DMS153 treated with DMSO at 0.1 percent for 48 hours (cell line): ENCODE measurements around the gene MISP.

Source experiments
- DNase-seq: peaks from one replicate; lab custom pipeline; 2025; ENCODE audit not compliant: unreplicated experiment; lab: John Stamatoyannopoulos, UW

The MISP gene

GRCh38 chr19:795691-796581 is 45.0 kb downstream of the MISP start:
- no peak for DNase-seq

- peak; percentile 89 for DNase-seq
Observed at GRCh38 chr19:796692-797527, 46.0 kb downstream of the MISP start, which contains the start of gene PTBP1. PTBP1 (plus strand) TSS chr19:797452; CDS start chr19:797498, 46 bp downstream.

DNA sequence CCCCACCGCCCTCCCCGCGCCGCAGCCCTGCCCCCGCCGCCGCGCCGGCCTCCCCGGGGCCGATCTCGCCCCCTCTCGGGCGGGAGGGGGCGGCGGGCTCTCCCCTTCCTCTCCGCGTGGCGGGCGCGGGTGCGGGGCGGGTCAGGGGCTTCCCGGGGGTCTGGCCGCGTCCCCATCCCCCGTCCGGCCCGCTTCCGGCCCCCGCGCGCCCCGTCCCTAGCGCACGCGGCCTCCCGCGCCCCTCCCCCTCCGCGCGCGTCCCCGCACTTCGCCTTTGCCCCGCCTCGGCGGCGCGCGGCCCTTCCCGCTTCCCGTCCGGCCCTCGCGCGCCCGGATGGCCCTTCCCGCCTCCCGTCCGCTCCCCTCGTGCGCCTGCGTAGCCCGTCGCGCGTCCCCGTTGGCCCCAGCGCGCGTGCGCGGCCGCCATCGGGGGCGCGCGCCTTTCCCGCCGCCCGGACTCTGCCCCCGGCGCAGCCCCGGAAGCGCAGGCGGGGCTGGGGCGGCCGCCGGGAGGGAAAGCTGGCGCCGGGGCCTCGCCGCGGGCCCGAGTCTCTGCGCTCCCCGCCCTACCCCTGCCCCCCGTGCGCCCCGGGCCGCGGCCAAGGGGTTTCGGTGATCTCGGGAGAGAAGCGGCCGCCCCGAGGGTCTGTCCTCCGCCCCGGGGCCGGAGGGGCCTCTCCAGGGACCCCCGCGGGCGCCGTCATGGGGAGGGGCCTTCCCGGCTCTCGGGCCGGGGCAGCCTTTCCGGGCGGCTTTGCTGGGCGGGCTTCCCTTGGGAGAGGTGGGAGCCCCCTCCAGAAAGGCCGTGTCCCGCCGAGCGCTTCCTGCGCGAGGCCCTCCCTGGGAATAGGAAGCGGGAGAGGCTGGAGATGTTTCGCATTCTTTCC is 46.9 kb downstream of the MISP start:
- DNase-seq, result peak; percentile 13

GRCh38 chr19:798415-799075 is 47.6 kb downstream of the MISP start:
- no peak for DNase-seq

GRCh38 chr19:799076-799881 is 48.4 kb downstream of the MISP start:
- DNase-seq, result no peak

GRCh38 chr19:800360-801029 is 49.6 kb downstream of the MISP start:
- no peak for DNase-seq

- DNase-seq, result no peak
Observed at GRCh38 chr19:801030-801860, 50.3 kb downstream of the MISP start.

GRCh38 chr19:801861-802497 is 51.1 kb downstream of the MISP start:
- no peak for DNase-seq

DNA sequence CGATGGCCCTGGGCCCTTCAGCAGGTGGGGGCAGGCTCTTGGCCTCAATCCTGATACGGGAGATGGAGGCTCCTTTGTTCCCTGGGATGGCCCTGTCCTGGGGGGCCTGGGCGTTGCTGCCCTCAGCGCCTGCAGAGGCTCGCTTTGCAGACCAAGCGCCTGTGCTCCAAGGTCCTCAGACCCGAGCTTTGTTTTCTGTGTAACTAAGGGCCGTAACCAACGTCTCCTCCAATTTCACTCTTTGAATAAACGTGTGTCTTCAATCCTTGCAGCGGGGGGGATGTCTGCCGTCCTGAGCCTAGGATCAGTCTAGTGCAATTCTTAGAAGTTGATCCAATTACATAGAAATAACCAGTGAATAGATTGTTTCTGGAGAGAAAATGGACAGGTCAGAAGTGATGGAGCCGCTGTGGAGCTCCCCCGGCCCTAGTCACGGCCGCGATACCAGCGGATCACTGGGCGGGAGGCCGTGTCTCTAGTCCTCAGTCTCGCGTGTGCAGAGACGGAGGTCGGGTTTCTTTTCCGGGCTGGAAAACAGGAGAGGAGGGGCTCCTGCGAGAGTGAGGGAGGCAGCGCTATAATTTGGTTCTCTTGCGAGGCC is 51.7 kb downstream of the MISP start:
- no peak for DNase-seq

DNA sequence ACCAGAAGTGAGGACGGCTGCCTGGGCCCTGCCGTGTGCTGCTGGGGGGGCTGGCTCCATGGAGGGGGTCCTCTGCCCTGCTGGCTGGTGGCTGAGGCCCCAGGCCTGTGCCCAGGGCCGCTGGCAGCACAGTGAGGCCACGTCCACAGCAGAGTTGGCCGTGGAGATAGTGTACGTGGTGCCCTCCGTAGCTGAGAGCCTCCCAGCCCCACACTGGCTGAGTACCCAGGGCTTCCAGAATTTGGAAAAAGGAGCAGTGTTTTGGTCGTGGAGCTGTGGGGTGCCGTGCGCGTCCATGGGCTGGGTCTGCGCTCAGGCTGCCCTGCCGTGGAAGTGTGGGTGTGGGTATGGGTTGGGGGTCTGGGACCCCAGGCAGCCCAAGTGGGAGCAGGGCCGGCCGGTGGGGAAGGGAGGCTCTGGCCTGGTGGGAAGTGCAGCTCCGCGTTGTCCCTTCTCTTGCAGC is 52.2 kb downstream of the MISP start:
- no peak for DNase-seq

DNA sequence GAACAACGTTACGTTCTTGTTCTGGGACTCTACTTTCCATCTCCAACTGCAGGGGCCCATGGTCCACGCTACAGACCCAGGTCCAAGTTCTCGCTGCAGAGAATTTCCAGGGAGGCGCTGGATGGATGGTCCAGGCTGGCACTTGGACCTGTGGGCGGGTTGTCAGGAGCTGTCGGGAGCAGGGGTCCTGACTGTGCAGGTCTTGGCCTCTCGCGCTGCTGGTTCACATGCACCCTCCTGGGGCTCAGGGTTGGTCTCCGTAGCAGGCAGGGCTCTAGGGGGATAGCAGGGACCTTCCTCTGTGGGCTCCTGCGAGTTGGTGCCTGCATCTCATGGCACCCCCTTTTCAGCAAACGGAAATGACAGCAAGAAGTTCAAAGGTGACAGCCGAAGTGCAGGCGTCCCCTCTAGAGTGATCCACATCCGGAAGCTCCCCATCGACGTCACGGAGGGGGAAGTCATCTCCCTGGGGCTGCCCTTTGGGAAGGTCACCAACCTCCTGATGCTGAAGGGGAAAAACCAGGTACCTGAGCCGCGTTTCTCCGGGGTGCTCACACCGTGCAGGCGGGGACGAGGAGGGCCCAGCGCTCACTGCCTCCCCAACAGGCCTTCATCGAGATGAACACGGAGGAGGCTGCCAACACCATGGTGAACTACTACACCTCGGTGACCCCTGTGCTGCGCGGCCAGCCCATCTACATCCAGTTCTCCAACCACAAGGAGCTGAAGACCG is 52.9 kb downstream of the MISP start:
- DNase-seq, result no peak

DNA sequence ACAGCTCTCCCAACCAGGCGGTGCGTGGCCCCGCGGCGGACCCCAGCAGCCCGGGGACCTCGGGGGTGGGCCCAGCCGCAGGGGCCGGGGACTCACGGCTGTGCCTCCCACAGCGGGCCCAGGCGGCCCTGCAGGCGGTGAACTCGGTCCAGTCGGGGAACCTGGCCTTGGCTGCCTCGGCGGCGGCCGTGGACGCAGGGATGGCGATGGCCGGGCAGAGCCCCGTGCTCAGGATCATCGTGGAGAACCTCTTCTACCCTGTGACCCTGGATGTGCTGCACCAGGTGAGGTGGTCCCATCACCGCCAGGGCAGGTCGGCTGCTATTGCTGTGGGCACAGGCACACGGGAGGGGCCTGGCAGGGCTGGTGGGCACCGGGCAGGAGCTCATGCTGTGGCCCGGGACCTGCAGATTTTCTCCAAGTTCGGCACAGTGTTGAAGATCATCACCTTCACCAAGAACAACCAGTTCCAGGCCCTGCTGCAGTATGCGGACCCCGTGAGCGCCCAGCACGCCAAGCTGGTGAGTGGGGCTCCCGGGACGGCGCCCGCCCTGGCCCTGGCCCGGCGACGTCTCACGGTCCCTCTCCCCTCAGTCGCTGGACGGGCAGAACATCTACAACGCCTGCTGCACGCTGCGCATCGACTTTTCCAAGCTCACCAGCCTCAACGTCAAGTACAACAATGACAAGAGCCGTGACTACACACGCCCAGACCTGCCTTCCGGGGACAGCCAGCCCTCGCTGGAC is 53.7 kb downstream of the MISP start:
- no peak for DNase-seq

- DNase-seq, result no peak
Observed at GRCh38 chr19:805166-805551, 54.2 kb downstream of the MISP start.

DNA sequence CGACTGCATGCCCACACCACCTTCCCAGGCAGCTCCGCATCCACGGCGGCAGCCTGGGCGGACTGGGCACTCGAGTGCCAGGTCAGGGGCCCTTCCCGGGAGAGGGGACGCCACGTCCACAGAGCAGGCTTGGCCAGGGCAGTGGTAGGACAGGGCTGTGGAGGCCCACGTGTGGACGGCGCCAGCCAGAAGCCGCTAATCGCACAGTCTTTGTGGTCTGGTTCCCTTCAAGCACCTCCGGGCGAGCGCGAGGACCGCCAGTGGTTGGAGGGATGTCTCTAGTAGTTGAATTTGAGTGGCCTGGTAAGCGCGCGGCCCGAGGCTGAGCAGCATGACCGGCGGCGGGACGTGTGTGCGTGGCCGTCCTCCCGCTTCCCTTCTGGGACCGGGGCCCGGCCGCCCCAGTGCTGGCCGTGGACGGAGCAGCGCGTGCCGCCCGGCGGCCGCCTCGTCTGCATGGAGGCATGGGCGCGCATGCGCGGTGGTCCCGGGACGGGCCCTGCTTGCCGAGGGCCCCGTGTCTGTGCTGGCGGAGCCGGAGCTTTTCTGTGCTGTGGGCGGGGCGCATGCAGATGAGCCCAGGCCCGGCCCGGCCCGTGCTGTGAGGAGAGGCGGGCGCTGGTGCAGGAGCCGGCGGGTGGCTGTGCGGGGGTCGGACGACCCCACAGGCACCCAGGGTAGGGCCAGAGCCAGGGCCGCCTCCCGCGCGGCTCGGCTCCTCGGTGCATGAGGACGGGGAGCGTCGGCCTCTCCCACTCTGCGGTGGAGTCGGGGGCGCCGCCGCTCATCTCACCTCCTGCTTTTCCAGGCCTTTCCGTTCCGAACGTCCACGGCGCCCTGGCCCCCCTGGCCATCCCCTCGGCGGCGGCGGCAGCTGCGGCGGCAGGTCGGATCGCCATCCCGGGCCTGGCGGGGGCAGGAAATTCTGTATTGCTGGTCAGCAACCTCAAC is 55.0 kb downstream of the MISP start:
- DNase-seq, result no peak
